Neuron (in vitro differentiated cells): Measurements from ENCODE around the gene FRMD7.

Source experiments
- H2AFZ ChIP-seq: one replicate; pipeline ENCODE4 v1.6.1; 2013; ENCODE audit warnings: low read depth, mild to moderate bottlenecking, inconsistent platforms, low read length, moderate library complexity
- H3K27me3 ChIP-seq: one replicate; pipeline ENCODE4 v1.6.1; 2013; ENCODE audit warnings: low read length; ENCODE audit not compliant: insufficient read depth
- H3K36me3 ChIP-seq: one replicate; pipeline ENCODE4 v1.6.1; 2013; ENCODE audit warnings: low read length; ENCODE audit not compliant: insufficient read depth
- H3K4me1 ChIP-seq: one replicate; pipeline ENCODE4 v1.6.1; 2013; ENCODE audit warnings: low read length; ENCODE audit not compliant: insufficient read depth
- H3K4me3 ChIP-seq: 2 replicates; pipeline ENCODE4 v1.5.1; 2013; ENCODE audit warnings: mild to moderate bottlenecking, low read length, moderate library complexity
- H3K9me3 ChIP-seq: one replicate; pipeline ENCODE4 v1.6.1; 2013; ENCODE audit warnings: low read length

Gene FRMD7

GRCh38 chrX:132044953-132045352, 82.9 kb downstream of the FRMD7 start:
- no peak overlapping the region for H3K4me3 ChIP-seq
- no peaks in the 10 kb centered on the region for H3K36me3 ChIP-seq
- H2AFZ ChIP-seq: no peak overlapping the region
- H3K27me3 ChIP-seq: peaks cover 11% of the 10 kb centered on the region
- H3K9me3 ChIP-seq: no peaks in the 10 kb centered on the region
- H3K4me1 ChIP-seq: no peaks in the 10 kb centered on the region

DNA sequence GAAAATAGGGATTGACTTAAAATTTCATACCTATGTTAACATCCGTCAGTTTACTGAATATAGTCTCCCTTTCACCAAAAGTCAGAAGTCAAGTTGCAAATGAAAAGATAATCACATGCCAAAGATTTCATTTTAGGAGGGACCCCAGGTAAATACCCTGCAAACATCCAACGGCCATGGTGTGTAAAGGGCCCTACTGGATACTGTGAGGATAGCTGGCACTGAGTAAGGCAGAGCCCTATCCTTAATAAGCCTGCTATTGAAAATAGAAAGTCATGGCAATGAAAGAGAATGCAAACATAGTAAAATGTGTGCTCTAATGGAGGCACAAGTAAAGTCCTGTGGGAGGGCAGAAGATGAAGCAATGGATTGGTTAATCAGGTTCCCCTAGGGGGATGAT, 83.8 kb downstream of the FRMD7 start:
- no peak overlapping the region for H3K4me3 ChIP-seq
- no peaks in the 10 kb centered on the region for H3K9me3 ChIP-seq
- H3K4me1 ChIP-seq: no peaks in the 10 kb centered on the region

DNA sequence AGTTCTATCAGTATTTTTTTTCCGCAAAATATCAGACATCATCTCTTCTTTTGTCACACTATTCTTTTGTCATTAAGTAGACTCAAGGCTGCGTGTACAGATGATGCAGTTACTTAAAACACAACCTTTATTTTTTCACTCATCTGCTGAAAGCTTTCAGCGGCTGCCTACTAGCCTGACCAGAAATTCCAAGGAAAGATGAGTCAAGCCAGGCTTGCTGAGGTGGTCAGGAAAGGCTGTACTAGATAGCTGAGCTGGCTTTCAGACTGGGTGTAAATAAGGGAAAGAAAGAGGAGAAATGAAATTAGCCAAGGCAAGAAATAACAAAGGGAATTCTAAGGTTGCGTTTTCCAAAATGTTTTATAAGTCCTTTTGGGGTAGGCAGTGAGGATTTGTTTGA, 86.8 kb downstream of the FRMD7 start:
- Histone ChIP-seq H3K4me3 (no peak overlapping the region), H3K36me3 (no peaks in the 10 kb centered on the region), H3K9me3 (no peaks in the 10 kb centered on the region), H2AFZ (no peak overlapping the region), H3K27me3 (peaks cover 11% of the 10 kb centered on the region), H3K4me1 (peaks cover 4% of the 10 kb centered on the region)

More for the DNA sequence above, 83.8 kb downstream of the FRMD7 start:
- H3K36me3 ChIP-seq: no peaks in the 10 kb centered on the region
- peaks cover 11% of the 10 kb centered on the region for H3K27me3 ChIP-seq
- H2AFZ ChIP-seq: no peak overlapping the region

DNA sequence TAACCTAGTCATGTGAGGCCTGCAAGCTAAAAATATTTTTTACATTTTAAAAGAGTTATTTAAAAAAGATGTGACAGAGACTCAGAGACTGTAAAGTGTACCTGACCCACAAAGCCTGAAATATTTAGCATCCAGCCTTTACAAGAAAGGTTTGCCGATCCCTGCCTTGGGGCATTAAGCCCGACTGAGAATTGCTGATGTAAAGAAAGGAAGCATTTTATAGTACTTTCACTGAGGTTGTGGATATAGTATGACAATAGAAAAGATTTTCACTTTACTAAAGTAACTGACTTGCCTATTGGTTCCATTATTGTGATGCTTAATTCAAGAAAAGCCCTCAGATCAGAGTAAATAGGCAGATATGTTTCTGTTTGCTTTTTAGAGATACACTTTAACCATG, 87.8 kb downstream of the FRMD7 start:
- Histone ChIP-seq H3K36me3 (no peaks in the 10 kb centered on the region), H3K4me3 (no peak overlapping the region), H3K4me1 (peaks cover 4% of the 10 kb centered on the region), H2AFZ (no peak overlapping the region), H3K27me3 (peaks cover 11% of the 10 kb centered on the region), H3K9me3 (no peaks in the 10 kb centered on the region)

- no peak overlapping the region for H3K4me3 ChIP-seq
- no peaks in the 10 kb centered on the region for H3K9me3 ChIP-seq
- H3K36me3 ChIP-seq: no peaks in the 10 kb centered on the region
- no peak overlapping the region for H2AFZ ChIP-seq
- H3K27me3 ChIP-seq: peaks cover 6% of the 10 kb centered on the region
- H3K4me1 ChIP-seq: peaks cover 4% of the 10 kb centered on the region
Measured at GRCh38 chrX:132037479-132037993, 90.3 kb downstream of the FRMD7 start.

- no peaks in the 10 kb centered on the region for H3K27me3 ChIP-seq
- H3K4me3 ChIP-seq: no peak overlapping the region
- H3K36me3 ChIP-seq: no peaks in the 10 kb centered on the region
- no peak overlapping the region for H2AFZ ChIP-seq
- H3K9me3 ChIP-seq: no peaks in the 10 kb centered on the region
- H3K4me1 ChIP-seq: peaks cover 4% of the 10 kb centered on the region
Measured at GRCh38 chrX:132034648-132035047, 93.2 kb downstream of the FRMD7 start.

GRCh38 chrX:132033166-132033565, 94.7 kb downstream of the FRMD7 start:
- H3K36me3 ChIP-seq: no peaks in the 10 kb centered on the region
- no peaks in the 10 kb centered on the region for H3K9me3 ChIP-seq
- no peak overlapping the region for H2AFZ ChIP-seq
- no peaks in the 10 kb centered on the region for H3K27me3 ChIP-seq
- H3K4me1 ChIP-seq: peaks cover 4% of the 10 kb centered on the region
- H3K4me3 ChIP-seq: no peak overlapping the region

GRCh38 chrX:132031867-132032266, 96.0 kb downstream of the FRMD7 start:
- H3K36me3 ChIP-seq: no peaks in the 10 kb centered on the region
- no peak overlapping the region for H2AFZ ChIP-seq
- H3K4me1 ChIP-seq: no peaks in the 10 kb centered on the region
- no peak overlapping the region for H3K4me3 ChIP-seq
- H3K27me3 ChIP-seq: peaks cover 2% of the 10 kb centered on the region
- H3K9me3 ChIP-seq: no peaks in the 10 kb centered on the region

- no peak overlapping the region for H2AFZ ChIP-seq
- H3K4me1 ChIP-seq: no peaks in the 10 kb centered on the region
- H3K9me3 ChIP-seq: no peaks in the 10 kb centered on the region
- peaks cover 6% of the 10 kb centered on the region for H3K27me3 ChIP-seq
- H3K4me3 ChIP-seq: no peak overlapping the region
- H3K36me3 ChIP-seq: no peaks in the 10 kb centered on the region
Measured at GRCh38 chrX:132030264-132030663, 97.6 kb downstream of the FRMD7 start.
